Measurements from ENCODE around the gene RNF144B. TPM values are rescaled to one million over a fixed set of nuclear protein-coding genes. Genes with fewer than 3 reads are reported as not detected.

RNF144B gene
- total and polyA plus RNA-seq, 4 donors = 18.1 to 96.8 (median 59.5) TPM

DNA sequence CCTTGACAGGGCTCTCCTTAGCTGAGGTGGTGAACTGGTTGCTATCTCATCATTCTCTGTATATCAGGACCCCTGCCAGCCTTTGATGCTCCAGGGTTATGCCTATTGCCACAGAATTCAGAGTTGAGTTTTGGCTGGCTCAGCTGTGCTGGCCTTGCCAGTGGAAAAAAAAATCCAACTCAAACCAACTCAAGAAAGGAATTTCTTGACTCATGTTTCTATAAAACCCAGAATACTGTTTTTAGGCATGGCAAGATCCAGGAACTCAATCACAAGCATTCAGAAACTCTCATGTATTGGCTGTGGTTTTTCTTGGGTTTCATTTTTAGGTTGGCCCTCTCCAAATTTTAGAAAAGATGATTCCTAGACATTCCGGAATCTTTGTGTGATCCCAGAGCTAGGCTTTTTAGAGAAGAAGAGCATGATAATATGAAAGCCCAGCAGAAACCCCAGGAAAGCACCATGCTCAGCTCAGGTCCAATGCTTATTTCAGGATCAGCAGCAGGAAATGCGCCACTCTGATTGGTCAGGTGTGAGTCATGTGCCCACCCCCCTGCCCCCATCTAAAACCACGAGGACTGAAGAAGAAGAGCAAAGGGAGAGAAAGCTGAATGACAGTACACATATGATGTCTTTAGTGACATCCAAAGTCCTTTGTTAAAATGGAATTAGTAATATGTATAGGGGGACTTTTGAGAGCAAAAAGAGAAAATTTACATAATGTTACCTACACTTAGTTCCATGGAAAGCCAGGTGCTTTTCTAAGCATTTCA lies 122.9 kb downstream of the RNF144B start:
- ATAC-seq (ENCODE audit: insufficient read depth, low FRiP score) (no peak), DNase-seq (no peak)
- TF ChIP-seq, protein P1, sequence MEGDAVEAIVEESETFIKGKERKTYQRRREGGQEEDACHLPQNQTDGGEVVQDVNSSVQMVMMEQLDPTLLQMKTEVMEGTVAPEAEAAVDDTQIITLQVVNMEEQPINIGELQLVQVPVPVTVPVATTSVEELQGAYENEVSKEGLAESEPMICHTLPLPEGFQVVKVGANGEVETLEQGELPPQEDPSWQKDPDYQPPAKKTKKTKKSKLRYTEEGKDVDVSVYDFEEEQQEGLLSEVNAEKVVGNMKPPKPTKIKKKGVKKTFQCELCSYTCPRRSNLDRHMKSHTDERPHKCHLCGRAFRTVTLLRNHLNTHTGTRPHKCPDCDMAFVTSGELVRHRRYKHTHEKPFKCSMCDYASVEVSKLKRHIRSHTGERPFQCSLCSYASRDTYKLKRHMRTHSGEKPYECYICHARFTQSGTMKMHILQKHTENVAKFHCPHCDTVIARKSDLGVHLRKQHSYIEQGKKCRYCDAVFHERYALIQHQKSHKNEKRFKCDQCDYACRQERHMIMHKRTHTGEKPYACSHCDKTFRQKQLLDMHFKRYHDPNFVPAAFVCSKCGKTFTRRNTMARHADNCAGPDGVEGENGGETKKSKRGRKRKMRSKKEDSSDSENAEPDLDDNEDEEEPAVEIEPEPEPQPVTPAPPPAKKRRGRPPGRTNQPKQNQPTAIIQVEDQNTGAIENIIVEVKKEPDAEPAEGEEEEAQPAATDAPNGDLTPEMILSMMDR (IDR thresholded peaks at IDR 0.05; ENCODE audit: control extremely low read depth, extremely low read depth) = no peak
- WGBS, 2 donors = 81 to 89% methylated on average over 3 of the region's 3 CpGs
- Histone ChIP-seq H3K36me3 (ENCODE audit: control insufficient read depth in 4 of 4, insufficient read depth in 4 of 4, low read length in 4 of 4) (no peaks in the 10 kb centered on the region), H3K9ac (ENCODE audit: insufficient read depth in 1 of 2, low read length in 2 of 2) (no peak overlapping the region), H3K9me3 (ENCODE audit: control insufficient read depth in 4 of 4, insufficient read depth in 3 of 4, low read length in 3 of 4) (peaks cover 0 to 1% (median 0%) of the 10 kb centered on the region in 4 donors), H3K4me3 (no peak overlapping the region), H3K4me1 (ENCODE audit: control insufficient read depth in 5 of 5, insufficient read depth in 5 of 5, low read length in 5 of 5) (peaks cover 0 to 1% (median 0%) of the 10 kb centered on the region in 5 donors), H3K27me3 (ENCODE audit: control insufficient read depth in 3 of 3, insufficient read depth in 3 of 3, low read length in 2 of 3) (no peaks in the 10 kb centered on the region), H3K27ac (ENCODE audit: low read depth in 1 of 2, low read length in 1 of 2) (no peak overlapping the region)

DNA sequence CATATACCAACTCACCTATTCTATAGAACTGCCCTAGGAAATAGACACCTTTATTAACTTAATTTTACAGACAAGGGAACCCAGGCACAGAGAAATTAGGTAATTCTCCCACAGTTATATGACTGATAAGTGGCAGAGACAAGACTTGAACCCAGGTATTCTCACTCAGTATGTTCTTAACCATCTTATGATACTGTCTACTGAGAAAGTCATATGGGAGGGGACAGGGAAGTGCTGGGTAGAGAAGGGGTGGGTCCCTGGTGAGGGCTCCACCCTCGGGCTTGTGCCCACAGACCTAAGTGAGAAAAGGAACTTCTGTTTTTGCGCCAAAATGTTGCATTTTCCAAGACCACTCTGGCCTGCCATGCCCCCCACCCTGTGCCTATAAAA lies 123.5 kb downstream of the RNF144B start:
- TF ChIP-seq, protein P1 (IDR thresholded peaks at IDR 0.05; ENCODE audit: control extremely low read depth, extremely low read depth) = no peak
- no peak overlapping the region for H3K27ac ChIP-seq (ENCODE audit: low read depth in 1 of 2, low read length in 1 of 2)
- WGBS, 2 donors = 55 to 73% methylated on average over 2 of the region's 2 CpGs
- H3K9ac ChIP-seq (ENCODE audit: insufficient read depth in 1 of 2, low read length in 2 of 2) = no peak overlapping the region
- no peaks in the 10 kb centered on the region for H3K27me3 ChIP-seq (ENCODE audit: control insufficient read depth in 3 of 3, insufficient read depth in 3 of 3, low read length in 2 of 3)
- H3K36me3 ChIP-seq (ENCODE audit: control insufficient read depth in 4 of 4, insufficient read depth in 4 of 4, low read length in 4 of 4) = no peaks in the 10 kb centered on the region
- H3K4me1 ChIP-seq (ENCODE audit: control insufficient read depth in 5 of 5, insufficient read depth in 5 of 5, low read length in 5 of 5) = peaks cover 0 to 1% (median 0%) of the 10 kb centered on the region in 5 donors
- DNase-seq = no peak
- H3K4me3 ChIP-seq = no peak overlapping the region
- ATAC-seq (ENCODE audit: insufficient read depth, low FRiP score) = no peak
- H3K9me3 ChIP-seq (ENCODE audit: control insufficient read depth in 4 of 4, insufficient read depth in 3 of 4, low read length in 3 of 4) = peaks cover 0 to 1% (median 0%) of the 10 kb centered on the region in 4 donors

DNA sequence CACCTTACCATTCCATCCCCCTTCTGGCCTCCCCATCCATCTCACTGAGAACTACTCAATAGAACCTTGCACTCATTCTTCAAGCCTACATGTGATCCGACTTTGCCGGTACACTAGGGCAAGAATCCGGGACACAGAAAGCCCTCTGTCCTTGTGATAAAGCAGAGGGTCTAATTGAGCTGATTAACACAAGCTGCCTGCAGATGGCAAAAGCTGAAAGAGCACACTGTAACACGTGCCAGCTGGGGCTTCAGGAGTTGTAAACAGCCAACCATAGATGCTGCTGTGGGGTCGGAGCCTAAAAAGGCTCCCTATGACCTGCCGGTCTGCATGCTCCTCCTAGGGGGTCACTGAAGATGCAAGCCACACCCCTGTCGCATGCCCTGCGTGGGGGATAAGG lies 124.1 kb downstream of the RNF144B start:
- Histone ChIP-seq H3K9me3 (ENCODE audit: control insufficient read depth in 4 of 4, insufficient read depth in 3 of 4, low read length in 3 of 4) (peaks cover 0 to 1% (median 0%) of the 10 kb centered on the region in 4 donors), H3K27ac (ENCODE audit: low read depth in 1 of 2, low read length in 1 of 2) (no peak overlapping the region), H3K4me1 (ENCODE audit: control insufficient read depth in 5 of 5, insufficient read depth in 5 of 5, low read length in 5 of 5) (peaks cover 0 to 1% (median 0%) of the 10 kb centered on the region in 5 donors), H3K9ac (ENCODE audit: insufficient read depth in 1 of 2, low read length in 2 of 2) (no peak overlapping the region), H3K4me3 (no peak overlapping the region), H3K27me3 (ENCODE audit: control insufficient read depth in 3 of 3, insufficient read depth in 3 of 3, low read length in 2 of 3) (no peaks in the 10 kb centered on the region), H3K36me3 (ENCODE audit: control insufficient read depth in 4 of 4, insufficient read depth in 4 of 4, low read length in 4 of 4) (no peaks in the 10 kb centered on the region)
- DNase-seq = no peak
- TF ChIP-seq, protein P1 (IDR thresholded peaks at IDR 0.05; ENCODE audit: control extremely low read depth, extremely low read depth) = no peak
- no peak for ATAC-seq (ENCODE audit: insufficient read depth, low FRiP score)
- 92 to 94% methylated on average over 8 of the region's 8 CpGs for WGBS, 2 donors
